Vagina (tissue), 2 donors: ENCODE measurements around the gene HHLA2.

Source experiments
- CTCF ChIP-seq, 3 experiments: fragments of 450-650 bp in 2 of 3; fragments of 200-600 bp in 1 of 3; sonication (generic) in 1 of 3; IDR thresholded peaks; one replicate each; pipeline ENCODE4 v1.5.1; 2017 to 2019; ENCODE audit warnings: antibody characterized with exemption in 3 of 3, mild to moderate bottlenecking in 2 of 3, moderate library complexity in 2 of 3
- POLR2A ChIP-seq, 2 donors: fragments of 450-650 bp; IDR thresholded peaks; one replicate each; pipeline ENCODE4 v1.6.1; 2017; ENCODE audit warnings: antibody characterized with exemption in 2 of 2, mild to moderate bottlenecking in 2 of 2, moderate library complexity in 2 of 2
- POLR2AphosphoS5 ChIP-seq, 2 donors: sonication (generic); formaldehyde crosslinking; IDR thresholded peaks; one replicate each; pipeline ENCODE4 v1.9.0; 2017; ENCODE audit warnings: antibody characterized with exemption in 2 of 2, mild to moderate bottlenecking in 2 of 2, low read depth in 1 of 2; ENCODE audit not compliant: insufficient read depth in 1 of 2

GRCh38 chr3:108388136-108389132 lies 92.1 kb downstream of the HHLA2 start:
- TF ChIP-seq CTCF (IDR thresholded peaks at IDR 0.05) (no peak), POLR2A (IDR thresholded peaks at IDR 0.05) (no peak), POLR2AphosphoS5 (IDR thresholded peaks at IDR 0.05; ENCODE audit: insufficient read depth in 1 of 2, low read depth in 1 of 2) (no peak)
